ENCODE data around the gene SMIM12.

SMIM12 gene

GRCh38 chr1:34844252-34844634, 15.3 kb downstream of the SMIM12 start:
- H3K18ac ChIP-seq (ENCODE audit: low read length) = peak overlapping the region; percentile 11
- no peak overlapping the region for H2BK15ac ChIP-seq (ENCODE audit: low read length)
- no peak overlapping the region for H3K9ac ChIP-seq (ENCODE audit: low read depth, low read length, poor library complexity)
- peak overlapping the region; percentile 72 for H2AFZ ChIP-seq (ENCODE audit: low read length)
- H3K14ac ChIP-seq (ENCODE audit: low read length) = no peak overlapping the region
- no peak overlapping the region for H2BK5ac ChIP-seq (ENCODE audit: low read length)
- H3K4me2 ChIP-seq (ENCODE audit: insufficient read depth, low read length, poor library complexity, severe bottlenecking) = no peak overlapping the region
- H3K4me3 ChIP-seq (ENCODE audit: low read length in 2 of 2) = peak overlapping the region in 1 of 2 donors; percentile 27
- peaks cover 0 to 15% of the 10 kb centered on the region in 2 donors for H3K36me3 ChIP-seq (replicated peaks in 1 of 2; ENCODE audit: control insufficient read depth in 2 of 2, insufficient read depth in 2 of 2, low read length in 2 of 2)
- H3K27ac ChIP-seq (replicated peaks; ENCODE audit: low read length) = no peak overlapping the region
- no peaks in the 10 kb centered on the region for H3K9me3 ChIP-seq (replicated peaks in 1 of 2; ENCODE audit: control insufficient read depth in 2 of 2, insufficient read depth in 1 of 2, low read depth in 1 of 2, low read length in 2 of 2)
- H4K8ac ChIP-seq (ENCODE audit: low read depth, low read length) = no peak overlapping the region
- H3K27me3 ChIP-seq (ENCODE audit: control insufficient read depth in 3 of 3, insufficient read depth in 3 of 3, low read depth in 1 of 3, low read length in 3 of 3) = peaks cover 0 to 2% (median 0%) of the 10 kb centered on the region in 3 experiments
- DNase-seq (ENCODE audit: low spot score) = peak; percentile 67
- H2BK120ac ChIP-seq (ENCODE audit: low read depth, low read length) = no peak overlapping the region
- H2BK12ac ChIP-seq (ENCODE audit: low read length) = no peak overlapping the region
- H3K23ac ChIP-seq (ENCODE audit: low read depth, low read length, poor library complexity) = peak overlapping the region; percentile 21
- WGBS, 2 donors (ENCODE audit: extremely low coverage in 2 of 2, insufficient read length in 2 of 2, insufficient replicate concordance in 1 of 2) = no CpG with 5 or more reads among the region's 4 CpGs
- no peak overlapping the region for H3K4ac ChIP-seq (ENCODE audit: low read length)
- peaks cover 27 to 47% of the 10 kb centered on the region in 2 donors for H3K4me1 ChIP-seq (ENCODE audit: control insufficient read depth in 2 of 2, insufficient read depth in 1 of 2, low read depth in 1 of 2, low read length in 2 of 2)
- no peak overlapping the region for H4K91ac ChIP-seq (ENCODE audit: low read depth, low read length, poor library complexity)
- H2AK5ac ChIP-seq (ENCODE audit: low read depth, low read length) = no peak overlapping the region
- H3K79me1 ChIP-seq (ENCODE audit: low read depth, low read length) = no peaks in the 10 kb centered on the region

GRCh38 chr1:34843392-34844251, 15.9 kb downstream of the SMIM12 start:
- Histone ChIP-seq H2BK5ac (ENCODE audit: low read length) (no peak overlapping the region), H3K14ac (ENCODE audit: low read length) (no peak overlapping the region), H2BK15ac (ENCODE audit: low read length) (no peak overlapping the region), H3K4ac (ENCODE audit: low read length) (no peak overlapping the region), H3K23ac (ENCODE audit: low read depth, low read length, poor library complexity) (peak overlapping the region; percentile 21), H4K91ac (ENCODE audit: low read depth, low read length, poor library complexity) (no peak overlapping the region), H3K9ac (ENCODE audit: low read depth, low read length, poor library complexity) (no peak overlapping the region), H4K8ac (ENCODE audit: low read depth, low read length) (no peak overlapping the region), H3K79me1 (ENCODE audit: low read depth, low read length) (no peaks in the 10 kb centered on the region), H2AK5ac (ENCODE audit: low read depth, low read length) (no peak overlapping the region), H2AFZ (ENCODE audit: low read length) (peak overlapping the region; percentile 72), H2BK120ac (ENCODE audit: low read depth, low read length) (no peak overlapping the region), H3K27me3 (ENCODE audit: control insufficient read depth in 3 of 3, insufficient read depth in 3 of 3, low read depth in 1 of 3, low read length in 3 of 3) (peaks cover 0 to 2% (median 0%) of the 10 kb centered on the region in 3 experiments), H3K27ac (replicated peaks; ENCODE audit: low read length) (no peak overlapping the region), H3K4me3 (ENCODE audit: low read length in 2 of 2) (peak overlapping the region in 1 of 2 donors; percentile 27), H3K9me3 (replicated peaks in 1 of 2; ENCODE audit: control insufficient read depth in 2 of 2, insufficient read depth in 1 of 2, low read depth in 1 of 2, low read length in 2 of 2) (no peaks in the 10 kb centered on the region), H2BK12ac (ENCODE audit: low read length) (no peak overlapping the region), H3K4me1 (ENCODE audit: control insufficient read depth in 2 of 2, insufficient read depth in 1 of 2, low read depth in 1 of 2, low read length in 2 of 2) (peaks cover 27 to 47% of the 10 kb centered on the region in 2 donors), H3K36me3 (replicated peaks in 1 of 2; ENCODE audit: control insufficient read depth in 2 of 2, insufficient read depth in 2 of 2, low read length in 2 of 2) (peaks cover 0 to 9% of the 10 kb centered on the region in 2 donors), H3K4me2 (ENCODE audit: insufficient read depth, low read length, poor library complexity, severe bottlenecking) (no peak overlapping the region), H3K18ac (ENCODE audit: low read length) (peak overlapping the region; percentile 11)
- DNase-seq (ENCODE audit: low spot score) = no peak
- whole genome bisulfite sequencing, 2 donors (ENCODE audit: extremely low coverage in 2 of 2, insufficient read length in 2 of 2, insufficient replicate concordance in 1 of 2) = no CpG with 5 or more reads among the region's 14 CpGs

- Histone ChIP-seq H2BK12ac (ENCODE audit: low read length) (no peak overlapping the region), H4K8ac (ENCODE audit: low read depth, low read length) (no peak overlapping the region), H3K18ac (ENCODE audit: low read length) (no peak overlapping the region), H2AFZ (ENCODE audit: low read length) (peak overlapping the region; percentile 72), H3K14ac (ENCODE audit: low read length) (no peak overlapping the region), H3K4me3 (ENCODE audit: low read length in 2 of 2) (peak overlapping the region in 1 of 2 donors; percentile 27), H3K9me3 (replicated peaks in 1 of 2; ENCODE audit: control insufficient read depth in 2 of 2, insufficient read depth in 1 of 2, low read depth in 1 of 2, low read length in 2 of 2) (no peaks in the 10 kb centered on the region), H3K27ac (replicated peaks; ENCODE audit: low read length) (no peak overlapping the region), H3K9ac (ENCODE audit: low read depth, low read length, poor library complexity) (no peak overlapping the region), H3K27me3 (ENCODE audit: control insufficient read depth in 3 of 3, insufficient read depth in 3 of 3, low read depth in 1 of 3, low read length in 3 of 3) (peaks cover 0 to 2% (median 0%) of the 10 kb centered on the region in 3 experiments), H2AK5ac (ENCODE audit: low read depth, low read length) (no peak overlapping the region), H3K36me3 (replicated peaks in 1 of 2; ENCODE audit: control insufficient read depth in 2 of 2, insufficient read depth in 2 of 2, low read length in 2 of 2) (peaks cover 0 to 4% of the 10 kb centered on the region in 2 donors), H3K79me1 (ENCODE audit: low read depth, low read length) (no peaks in the 10 kb centered on the region), H4K91ac (ENCODE audit: low read depth, low read length, poor library complexity) (no peak overlapping the region), H2BK15ac (ENCODE audit: low read length) (no peak overlapping the region), H3K23ac (ENCODE audit: low read depth, low read length, poor library complexity) (no peak overlapping the region), H3K4me1 (ENCODE audit: control insufficient read depth in 2 of 2, insufficient read depth in 1 of 2, low read depth in 1 of 2, low read length in 2 of 2) (peaks cover 27 to 47% of the 10 kb centered on the region in 2 donors), H2BK5ac (ENCODE audit: low read length) (no peak overlapping the region), H3K4ac (ENCODE audit: low read length) (no peak overlapping the region), H3K4me2 (ENCODE audit: insufficient read depth, low read length, poor library complexity, severe bottlenecking) (peak overlapping the region; percentile 15), H2BK120ac (ENCODE audit: low read depth, low read length) (no peak overlapping the region)
- DNase-seq (ENCODE audit: low spot score) = no peak
- no CpG with 5 or more reads among the region's 4 CpGs for WGBS, 2 donors (ENCODE audit: extremely low coverage in 2 of 2, insufficient read length in 2 of 2, insufficient replicate concordance in 1 of 2)
Measured at GRCh38 chr1:34842952-34843371, 16.6 kb downstream of the SMIM12 start.

GRCh38 chr1:34842073-34842472, 17.5 kb downstream of the SMIM12 start:
- Histone ChIP-seq H3K27ac (replicated peaks; ENCODE audit: low read length) (no peak overlapping the region), H3K9me3 (replicated peaks in 1 of 2; ENCODE audit: control insufficient read depth in 2 of 2, insufficient read depth in 1 of 2, low read depth in 1 of 2, low read length in 2 of 2) (no peaks in the 10 kb centered on the region)

More at GRCh38 chr1:34842073-34842472, 17.5 kb downstream of the SMIM12 start:
- Histone ChIP-seq H4K91ac (ENCODE audit: low read depth, low read length, poor library complexity) (no peak overlapping the region), H4K8ac (ENCODE audit: low read depth, low read length) (no peak overlapping the region), H3K4ac (ENCODE audit: low read length) (no peak overlapping the region), H3K4me3 (ENCODE audit: low read length in 2 of 2) (no peak overlapping the region), H2BK120ac (ENCODE audit: low read depth, low read length) (no peak overlapping the region), H3K9ac (ENCODE audit: low read depth, low read length, poor library complexity) (no peak overlapping the region), H3K4me2 (ENCODE audit: insufficient read depth, low read length, poor library complexity, severe bottlenecking) (no peak overlapping the region), H3K36me3 (replicated peaks in 1 of 2; ENCODE audit: control insufficient read depth in 2 of 2, insufficient read depth in 2 of 2, low read length in 2 of 2) (no peaks in the 10 kb centered on the region), H2BK12ac (ENCODE audit: low read length) (no peak overlapping the region), H3K27me3 (ENCODE audit: control insufficient read depth in 3 of 3, insufficient read depth in 3 of 3, low read depth in 1 of 3, low read length in 3 of 3) (peaks cover 0 to 2% (median 0%) of the 10 kb centered on the region in 3 experiments), H2BK15ac (ENCODE audit: low read length) (no peak overlapping the region), H2BK5ac (ENCODE audit: low read length) (no peak overlapping the region), H3K79me1 (ENCODE audit: low read depth, low read length) (no peaks in the 10 kb centered on the region), H3K4me1 (ENCODE audit: control insufficient read depth in 2 of 2, insufficient read depth in 1 of 2, low read depth in 1 of 2, low read length in 2 of 2) (peaks cover 27 to 45% of the 10 kb centered on the region in 2 donors), H3K14ac (ENCODE audit: low read length) (no peak overlapping the region), H2AK5ac (ENCODE audit: low read depth, low read length) (no peak overlapping the region), H3K23ac (ENCODE audit: low read depth, low read length, poor library complexity) (no peak overlapping the region), H2AFZ (ENCODE audit: low read length) (no peak overlapping the region), H3K18ac (ENCODE audit: low read length) (no peak overlapping the region)
- DNase-seq (ENCODE audit: low spot score) = no peak
- no CpG with 5 or more reads among the region's 3 CpGs for WGBS, 2 donors (ENCODE audit: extremely low coverage in 2 of 2, insufficient read length in 2 of 2, insufficient replicate concordance in 1 of 2)

All from neuronal stem cell (in vitro differentiated cells).